8988T (cell line): ENCODE results near the gene EML3.
"Not testable (repeated sequence)": the region's sequence is repeated elsewhere in the genome, so short reads cannot be mapped to it uniquely, and the experiment has no call there.

Experiments used
- DNase-seq: peaks from one replicate; pipeline ENCODE4 v3.0.0; 2011

Gene EML3, protein sequence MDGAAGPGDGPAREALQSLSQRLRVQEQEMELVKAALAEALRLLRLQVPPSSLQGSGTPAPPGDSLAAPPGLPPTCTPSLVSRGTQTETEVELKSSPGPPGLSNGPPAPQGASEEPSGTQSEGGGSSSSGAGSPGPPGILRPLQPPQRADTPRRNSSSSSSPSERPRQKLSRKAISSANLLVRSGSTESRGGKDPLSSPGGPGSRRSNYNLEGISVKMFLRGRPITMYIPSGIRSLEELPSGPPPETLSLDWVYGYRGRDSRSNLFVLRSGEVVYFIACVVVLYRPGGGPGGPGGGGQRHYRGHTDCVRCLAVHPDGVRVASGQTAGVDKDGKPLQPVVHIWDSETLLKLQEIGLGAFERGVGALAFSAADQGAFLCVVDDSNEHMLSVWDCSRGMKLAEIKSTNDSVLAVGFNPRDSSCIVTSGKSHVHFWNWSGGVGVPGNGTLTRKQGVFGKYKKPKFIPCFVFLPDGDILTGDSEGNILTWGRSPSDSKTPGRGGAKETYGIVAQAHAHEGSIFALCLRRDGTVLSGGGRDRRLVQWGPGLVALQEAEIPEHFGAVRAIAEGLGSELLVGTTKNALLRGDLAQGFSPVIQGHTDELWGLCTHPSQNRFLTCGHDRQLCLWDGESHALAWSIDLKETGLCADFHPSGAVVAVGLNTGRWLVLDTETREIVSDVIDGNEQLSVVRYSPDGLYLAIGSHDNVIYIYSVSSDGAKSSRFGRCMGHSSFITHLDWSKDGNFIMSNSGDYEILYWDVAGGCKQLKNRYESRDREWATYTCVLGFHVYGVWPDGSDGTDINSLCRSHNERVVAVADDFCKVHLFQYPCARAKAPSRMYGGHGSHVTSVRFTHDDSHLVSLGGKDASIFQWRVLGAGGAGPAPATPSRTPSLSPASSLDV

DNA sequence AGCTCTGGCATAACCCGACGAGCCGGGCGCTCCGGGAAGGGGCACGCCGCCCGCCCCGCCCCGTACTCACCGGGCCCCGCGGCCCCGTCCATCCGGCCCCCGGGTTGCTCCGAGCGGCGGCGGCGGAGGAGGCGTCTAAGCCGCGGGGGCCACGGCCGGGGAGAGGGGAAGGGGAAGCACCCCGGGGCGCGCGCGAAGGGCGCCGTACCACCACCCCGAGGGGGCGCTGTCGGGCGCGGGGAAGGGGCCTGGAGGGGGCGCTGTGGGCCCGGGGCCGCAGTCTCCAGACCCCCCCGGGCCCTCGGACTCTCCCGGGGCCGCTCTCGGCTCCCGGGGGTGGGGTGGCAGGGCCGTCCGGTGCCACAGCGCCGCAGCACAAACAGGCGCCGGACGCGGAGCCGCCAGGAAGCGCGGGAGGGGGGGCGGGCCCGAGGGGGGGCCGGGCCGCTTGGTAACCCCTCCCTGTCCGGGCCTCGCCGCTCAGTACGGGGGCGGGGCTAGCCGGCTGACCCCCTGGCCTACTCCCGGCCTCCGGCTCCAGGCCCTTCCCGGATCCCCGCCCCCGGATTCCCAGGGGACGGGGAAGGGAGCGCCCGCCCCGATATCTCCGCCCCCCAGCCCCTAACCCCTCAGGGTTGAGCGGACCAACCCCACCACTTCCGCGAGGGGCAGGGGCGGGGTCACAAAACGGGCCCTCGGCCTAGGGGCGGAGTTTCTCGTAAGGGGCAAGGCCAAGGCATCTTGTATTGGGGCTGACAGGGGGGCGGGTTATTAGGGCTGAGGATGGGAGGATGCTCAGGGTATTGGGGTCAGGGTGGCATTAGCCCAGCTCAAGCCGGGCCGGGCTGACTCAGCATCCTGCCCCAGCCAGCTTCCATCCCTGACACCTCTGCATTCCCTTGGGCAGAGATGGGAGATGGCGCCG lies at the start of gene EML3, which contains the start of gene ROM1:
Gene EML3, minus strand, starts transcription at position 410 of the 925 bp plus-strand sequence. Its CDS starts 318 bp downstream, at position 92.
Gene ROM1, plus strand, starts transcription at position 892 of the 925 bp plus-strand sequence. Its CDS starts 25 bp downstream, at position 917.
- DNase-seq = peak; percentile 93

DNA sequence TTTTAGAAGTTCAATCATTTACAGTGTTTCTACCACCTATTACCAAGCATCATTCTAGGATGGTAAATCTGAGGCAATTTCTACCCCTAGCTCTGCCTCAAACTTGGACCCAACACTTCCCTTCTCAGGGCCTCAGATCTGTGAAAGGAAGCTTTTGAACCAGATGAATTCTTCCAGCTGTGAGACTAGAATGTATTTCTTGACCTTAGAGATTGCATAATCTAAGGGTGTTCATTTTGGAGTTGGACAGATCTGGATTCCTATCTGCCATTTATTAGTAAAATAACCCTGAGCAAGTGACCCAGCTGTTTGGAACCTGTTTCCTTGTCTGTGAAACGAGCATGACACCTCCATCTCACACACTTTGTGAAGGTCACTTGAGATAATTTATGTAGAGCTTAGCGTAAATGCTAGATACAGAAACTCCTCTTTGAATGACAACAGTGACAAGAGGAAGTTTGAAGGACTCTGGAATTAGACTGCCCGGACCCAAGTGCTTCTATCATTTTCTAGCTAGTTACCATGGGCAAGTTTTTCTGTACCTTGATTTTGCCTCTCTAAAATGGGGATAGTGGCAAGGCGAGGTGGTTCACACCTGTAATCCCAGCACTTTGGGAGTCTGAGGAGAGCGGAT lies 44.3 kb upstream of the EML3 start:
- DNase-seq = no peak

DNA sequence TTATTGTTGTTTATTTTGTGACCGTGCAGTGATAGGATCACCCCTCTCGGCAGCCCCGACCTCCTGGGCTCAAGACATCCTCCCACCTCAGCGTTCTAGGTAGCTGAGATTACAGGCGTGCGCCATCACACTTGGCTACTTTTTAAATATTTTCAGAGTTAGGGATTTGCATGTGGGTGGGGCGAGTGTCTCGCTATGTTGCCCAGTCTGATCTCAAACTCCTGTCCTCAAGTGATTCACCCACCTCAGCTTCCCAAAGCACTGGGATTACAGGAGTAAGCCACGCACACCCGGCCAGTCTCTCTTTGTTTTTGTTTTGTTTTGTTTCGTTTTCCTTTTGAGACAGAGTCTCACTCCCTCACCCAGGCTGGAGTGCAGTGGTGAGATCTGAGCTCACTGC lies 41.7 kb upstream of the EML3 start:
- DNase-seq = no peak

DNA sequence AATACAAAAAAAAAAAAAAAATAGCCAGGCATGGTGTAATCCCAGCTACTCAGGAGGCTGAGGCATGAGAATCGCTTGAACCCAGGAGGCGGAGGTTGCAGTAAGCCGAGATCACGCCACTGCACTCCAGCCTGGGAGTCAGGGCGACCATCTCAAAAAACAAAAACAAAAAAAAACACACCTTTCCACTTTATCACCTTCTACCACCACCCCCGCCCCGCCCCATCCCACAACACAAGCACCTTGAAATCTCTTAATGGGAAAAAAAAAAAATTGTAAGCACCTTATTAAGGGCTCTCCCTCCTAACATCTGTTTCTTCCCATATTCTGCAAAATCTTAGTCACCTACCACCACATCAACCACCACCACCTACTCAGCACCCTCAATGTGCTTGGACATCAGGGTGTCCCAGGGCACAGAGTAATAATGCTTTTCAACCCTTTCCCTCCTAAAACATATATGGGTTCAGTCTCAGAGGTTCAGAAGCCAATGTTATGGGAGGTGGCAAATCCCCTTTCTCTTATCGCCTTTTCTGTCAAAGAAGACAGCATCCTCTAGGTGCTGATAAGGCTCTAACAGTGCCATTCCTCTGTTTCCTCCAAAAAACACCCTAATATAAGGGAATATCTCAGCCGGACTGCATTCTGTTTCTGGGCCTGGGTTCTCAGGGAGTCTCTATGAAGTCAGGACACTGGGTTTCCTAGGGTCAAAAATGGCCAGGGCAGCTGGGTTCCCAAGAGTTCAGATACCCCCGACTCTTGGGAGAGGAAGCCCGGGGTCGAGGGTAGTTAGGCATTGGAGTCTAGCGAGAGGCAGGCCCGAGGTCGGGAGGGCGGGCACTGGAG lies 39.8 kb upstream of the EML3 start:
- no peak for DNase-seq

DNA sequence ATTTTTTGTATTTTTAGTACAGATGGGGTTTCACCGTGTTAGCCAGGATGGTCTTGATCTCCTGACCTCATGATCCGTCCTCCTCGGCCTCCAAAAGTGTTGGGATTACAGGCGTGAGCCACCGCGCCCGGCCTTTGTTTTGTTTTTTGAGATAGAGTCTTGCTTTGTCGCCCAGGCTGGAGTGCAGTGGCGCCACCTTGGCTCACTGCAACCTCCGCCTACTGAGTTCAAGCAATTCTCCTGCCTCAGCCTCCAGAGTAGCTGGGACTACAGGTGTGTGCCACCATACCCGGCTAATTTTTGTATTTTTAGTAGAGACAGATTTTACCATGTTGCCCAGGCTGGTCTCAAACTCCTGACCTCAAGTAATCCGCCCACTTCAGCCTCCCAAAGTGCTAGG lies 37.7 kb upstream of the EML3 start:
- not testable (repeated sequence) for DNase-seq

DNA sequence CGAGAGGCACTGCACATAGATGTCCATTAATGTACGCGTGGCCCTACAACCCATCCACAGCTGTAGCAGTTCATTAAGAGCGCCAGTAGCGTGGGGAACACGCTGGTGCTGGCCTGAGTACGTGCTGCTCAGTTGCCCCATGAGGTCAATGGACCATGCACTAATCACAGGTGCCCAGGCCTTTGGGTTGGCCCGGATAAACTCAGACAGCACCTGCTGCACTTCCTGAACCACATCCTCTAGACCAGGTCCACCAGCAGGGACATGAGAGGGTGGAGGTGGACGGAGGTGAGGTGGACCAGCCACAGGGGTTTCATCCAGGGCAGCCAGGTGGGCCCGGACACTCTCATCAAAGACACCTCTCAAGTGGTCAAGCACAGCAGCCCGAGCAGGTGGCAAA lies 36.9 kb upstream of the EML3 start:
- DNase-seq = no peak

DNA sequence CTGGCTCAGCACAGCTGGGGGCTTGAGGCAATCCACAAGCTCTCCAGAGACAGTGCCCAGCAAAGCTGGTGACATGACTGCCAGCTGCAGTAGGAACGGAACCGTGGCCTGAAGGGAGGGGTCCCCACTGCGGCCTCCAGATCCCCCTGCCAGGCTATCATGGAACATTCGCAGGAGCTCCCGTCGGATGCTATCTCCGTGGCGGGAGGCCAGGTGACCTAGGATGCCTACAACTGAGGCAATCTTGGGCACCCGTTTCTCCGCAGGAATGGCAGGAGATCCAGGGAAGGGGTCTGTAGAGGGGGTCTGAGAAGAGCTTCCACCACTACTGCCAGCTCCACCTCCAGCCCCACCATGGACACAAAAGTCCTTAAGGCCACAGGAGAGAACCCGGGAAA lies 36.4 kb upstream of the EML3 start:
- no peak for DNase-seq

DNA sequence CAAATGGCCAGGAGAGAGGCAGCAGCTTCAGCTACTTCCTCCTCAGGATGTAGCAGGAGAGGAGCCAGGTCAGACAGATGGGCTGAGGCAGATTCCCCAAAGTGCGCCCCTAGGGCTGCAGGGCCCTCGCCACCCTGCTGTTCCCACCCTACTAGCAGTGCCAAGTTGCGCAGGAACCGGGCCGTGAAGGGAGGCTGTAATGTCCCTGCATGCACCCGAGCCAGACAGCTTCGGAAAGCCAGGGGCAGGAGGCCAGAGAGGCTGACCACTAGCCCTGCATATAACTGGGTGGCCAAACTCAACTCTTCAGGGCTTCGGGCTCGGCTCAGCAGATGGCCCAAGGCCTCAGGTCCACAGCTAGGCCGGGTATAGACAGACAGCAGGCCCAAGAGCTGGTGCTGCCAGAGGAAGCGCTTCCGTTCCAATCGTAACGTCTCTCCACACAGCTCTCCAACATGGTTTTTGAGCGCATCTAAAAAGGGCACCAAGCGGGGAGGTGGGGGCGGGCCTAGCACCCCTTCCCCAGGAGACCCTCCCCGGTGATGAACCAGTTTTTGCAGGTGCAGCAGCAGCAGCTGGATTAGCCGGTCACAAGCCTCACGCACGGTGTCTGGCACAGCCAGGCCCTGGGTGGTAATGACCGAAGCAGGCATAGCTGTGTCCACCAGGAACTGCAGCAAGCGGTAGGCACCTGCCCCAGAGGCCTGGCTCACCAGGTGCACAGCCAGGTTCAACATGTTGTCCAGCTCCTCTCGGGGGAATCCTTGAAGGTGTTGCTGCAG lies 35.8 kb upstream of the EML3 start:
- DNase-seq = no peak

DNA sequence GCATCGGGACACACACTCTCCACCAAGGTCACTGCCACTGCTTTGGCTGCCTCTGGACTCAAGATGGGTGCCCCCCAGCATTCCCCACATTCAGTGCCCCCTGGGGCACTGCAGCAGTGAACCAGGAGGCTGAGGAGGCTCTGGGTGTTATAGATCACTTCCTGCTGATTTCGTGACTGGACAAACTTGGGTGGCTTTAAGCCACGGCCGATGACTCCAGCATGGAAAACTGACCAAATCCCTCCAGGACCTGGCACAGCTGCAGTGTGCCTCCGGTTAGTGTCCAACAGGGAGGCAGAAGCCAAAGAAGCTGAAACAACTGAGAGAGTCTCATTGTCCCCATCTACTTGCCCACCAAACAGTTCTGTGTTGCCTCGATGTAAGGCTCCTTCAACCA lies 35.0 kb upstream of the EML3 start:
- no peak for DNase-seq

DNA sequence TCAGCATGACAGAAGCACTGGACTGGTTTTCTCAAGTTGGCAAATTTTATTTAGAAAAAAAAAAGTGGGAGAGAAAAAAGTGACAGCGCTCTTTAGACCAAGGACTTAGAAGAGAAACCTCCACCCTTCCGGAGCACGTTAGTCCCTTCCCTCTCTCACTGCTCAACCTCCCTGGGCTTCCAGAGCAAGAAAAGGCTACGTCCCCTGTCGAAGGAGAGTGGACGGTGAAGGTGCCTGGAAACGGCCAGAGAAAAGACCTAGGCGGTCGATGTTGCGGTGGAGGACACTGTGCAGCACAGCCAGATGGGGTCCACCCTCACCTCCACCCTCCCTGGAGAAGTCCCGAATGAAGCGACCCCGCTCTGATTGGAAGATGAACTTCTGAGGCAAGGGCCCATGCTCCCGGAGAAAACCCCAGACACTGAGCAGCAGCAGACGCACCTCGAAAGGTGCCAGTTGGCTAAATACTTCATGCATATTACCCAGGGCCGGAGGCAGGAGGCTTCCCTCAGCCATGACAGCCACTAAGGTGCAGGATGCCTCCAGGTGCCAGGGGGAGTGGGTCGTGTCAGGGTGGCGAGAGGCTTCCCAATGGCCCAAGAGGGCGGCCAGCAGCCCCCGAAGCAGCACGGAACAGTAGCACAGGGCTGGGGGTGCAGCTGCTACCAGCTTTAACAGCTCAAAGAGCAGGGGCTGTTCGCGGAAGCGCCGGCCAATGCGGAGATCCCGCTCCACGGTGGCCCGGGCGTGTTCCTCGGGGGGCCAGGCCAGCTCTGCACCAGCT lies 34.4 kb upstream of the EML3 start:
- DNase-seq = no peak

DNA sequence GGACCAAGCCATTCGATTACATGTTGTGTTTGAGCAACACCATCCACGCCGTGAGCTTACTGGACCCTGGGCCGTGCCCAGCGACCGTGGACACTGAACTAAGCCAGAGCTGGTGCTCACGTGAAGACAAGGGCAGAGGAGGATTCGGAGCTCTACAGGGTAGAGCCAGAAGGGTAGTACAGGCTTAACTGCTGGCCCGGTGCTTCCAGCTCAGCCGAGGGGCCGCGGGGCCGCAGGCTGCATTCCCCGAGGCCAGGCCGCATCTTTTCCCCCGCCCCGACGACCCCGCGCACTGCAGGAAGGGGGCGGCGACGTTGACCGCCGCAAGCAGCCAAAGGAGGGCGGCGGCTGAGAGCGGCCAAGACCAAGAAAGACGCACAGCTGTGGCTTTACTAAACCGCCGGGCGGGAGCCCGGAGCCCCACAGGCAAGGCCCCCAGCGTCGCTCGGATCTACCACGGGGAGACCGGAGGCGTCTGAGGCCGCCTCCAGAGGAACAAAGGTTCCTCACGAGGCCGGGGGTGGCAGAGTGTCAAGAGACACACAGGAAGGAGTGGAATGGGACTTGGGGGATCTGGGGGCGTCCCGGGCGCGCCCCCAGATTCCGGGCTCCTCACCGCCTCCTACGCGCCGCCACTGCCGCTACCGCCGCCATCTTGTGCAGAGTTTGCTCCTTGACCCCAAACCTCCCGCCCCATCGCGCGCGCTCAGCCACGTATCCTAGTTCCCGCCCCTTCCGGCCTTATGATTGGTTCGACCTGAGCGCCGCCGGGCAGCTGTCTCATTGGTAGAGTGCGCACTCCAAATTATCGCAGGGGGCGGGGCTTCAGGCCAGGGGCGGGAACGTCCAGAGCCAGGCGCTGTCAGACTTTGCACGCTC lies 33.6 kb upstream of the EML3 start, which contains the start of gene GANAB:
Gene GANAB, minus strand, starts transcription at position 668 of the 879 bp plus-strand sequence. Its CDS starts 14 bp downstream, at position 654.
- DNase-seq = peak; percentile 99

DNA sequence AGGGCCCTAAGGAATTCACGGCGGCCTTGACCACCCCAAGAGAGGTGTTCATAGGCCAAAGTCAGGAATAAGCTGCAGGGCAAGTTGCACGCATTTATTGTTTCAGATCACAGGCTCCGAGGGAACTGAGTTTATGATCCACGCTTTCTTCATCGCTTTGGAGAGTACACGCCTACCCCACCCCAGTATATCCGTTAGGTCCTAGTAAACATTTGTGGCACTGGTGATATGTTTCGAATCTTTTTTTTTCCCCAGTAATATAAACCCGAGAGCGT lies 33.0 kb upstream of the EML3 start:
- DNase-seq = no peak

DNA sequence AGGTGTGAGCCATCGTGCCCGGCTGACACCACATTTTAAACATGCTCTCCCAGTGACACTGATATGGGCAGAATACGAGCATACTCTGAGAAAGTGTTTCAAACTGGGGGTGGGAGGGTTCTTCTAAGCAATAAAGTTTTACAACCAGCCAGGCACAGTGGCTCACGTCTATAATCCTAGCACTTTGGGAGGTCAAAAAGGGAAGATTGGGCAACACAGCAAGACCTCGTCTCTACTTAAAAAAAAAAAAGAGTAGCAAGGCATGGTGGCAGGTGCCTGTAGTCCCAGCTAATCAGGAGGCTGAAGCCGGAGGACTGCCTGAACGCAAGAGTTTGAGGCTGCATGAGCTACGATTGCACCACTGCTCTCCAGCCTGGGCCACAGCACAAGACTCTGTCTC lies 31.6 kb upstream of the EML3 start:
- DNase-seq = no peak

DNA sequence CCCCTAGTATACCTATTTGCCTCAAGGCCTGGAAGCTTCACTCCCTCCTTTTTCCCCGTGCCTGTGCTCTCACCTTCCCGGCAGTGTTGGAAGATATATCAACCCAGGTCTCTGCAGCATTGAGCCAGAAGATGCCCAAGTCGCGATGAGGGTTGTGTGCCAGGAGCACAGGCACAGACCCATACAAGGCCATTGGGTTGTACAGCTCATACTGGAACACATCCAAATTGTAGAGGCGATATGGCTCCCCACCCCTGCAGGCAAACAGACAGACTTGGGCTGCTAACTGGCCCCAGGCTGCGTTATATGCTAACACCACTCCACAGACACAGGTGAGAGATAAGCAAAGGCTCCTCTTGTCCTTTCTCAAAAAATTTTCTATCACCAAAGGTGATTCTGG lies 19.9 kb upstream of the EML3 start:
- DNase-seq = no peak

DNA sequence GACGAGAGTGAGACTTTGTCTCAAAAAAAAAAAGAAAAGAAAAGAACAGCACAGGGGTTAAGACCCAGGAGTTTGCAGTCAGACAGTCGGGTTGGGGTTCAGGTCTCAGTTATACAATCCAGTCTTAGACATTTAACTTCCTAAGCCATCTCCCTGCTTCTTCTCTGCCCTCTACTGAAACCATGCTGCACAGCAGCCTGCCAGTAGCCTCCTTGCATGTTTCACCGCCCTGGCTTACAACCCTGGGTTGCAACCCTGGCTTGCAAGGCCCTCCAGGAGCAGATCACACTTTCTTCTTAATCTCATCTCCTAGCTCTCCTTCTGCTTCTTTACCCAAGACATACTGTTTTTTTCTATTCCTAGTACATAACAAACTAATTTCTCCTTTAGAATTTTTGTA lies 15.1 kb upstream of the EML3 start:
- DNase-seq = no peak

DNA sequence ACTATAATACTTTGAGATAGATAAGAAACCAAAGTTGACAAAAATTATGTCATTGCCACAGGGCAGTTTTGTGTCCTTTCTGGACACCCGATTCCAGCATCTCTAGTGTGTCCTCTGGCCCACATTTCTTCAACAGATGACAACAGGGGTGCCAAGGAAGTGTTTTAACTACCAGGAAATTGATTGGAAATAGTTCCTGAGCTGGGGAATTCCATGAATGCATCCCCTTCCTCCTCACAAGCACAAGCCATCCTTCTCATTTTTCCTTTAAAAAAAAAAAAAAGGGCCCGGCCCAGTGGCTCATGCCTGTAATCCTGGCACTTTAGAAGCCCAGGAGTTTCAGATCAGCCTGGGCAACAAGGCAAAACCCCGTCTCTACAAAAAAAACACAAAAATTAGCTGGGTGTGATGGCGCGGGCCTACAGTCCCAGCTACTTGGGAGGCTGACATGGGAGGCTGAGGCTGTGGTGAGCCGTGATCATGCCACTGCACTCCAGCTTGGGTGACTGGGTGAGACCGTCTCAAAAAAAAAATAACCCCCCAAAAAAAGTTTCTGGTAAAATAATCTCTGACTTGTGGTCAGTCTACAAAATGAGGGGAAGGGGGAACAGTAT lies 10.0 kb upstream of the EML3 start:
- DNase-seq = no peak

DNA sequence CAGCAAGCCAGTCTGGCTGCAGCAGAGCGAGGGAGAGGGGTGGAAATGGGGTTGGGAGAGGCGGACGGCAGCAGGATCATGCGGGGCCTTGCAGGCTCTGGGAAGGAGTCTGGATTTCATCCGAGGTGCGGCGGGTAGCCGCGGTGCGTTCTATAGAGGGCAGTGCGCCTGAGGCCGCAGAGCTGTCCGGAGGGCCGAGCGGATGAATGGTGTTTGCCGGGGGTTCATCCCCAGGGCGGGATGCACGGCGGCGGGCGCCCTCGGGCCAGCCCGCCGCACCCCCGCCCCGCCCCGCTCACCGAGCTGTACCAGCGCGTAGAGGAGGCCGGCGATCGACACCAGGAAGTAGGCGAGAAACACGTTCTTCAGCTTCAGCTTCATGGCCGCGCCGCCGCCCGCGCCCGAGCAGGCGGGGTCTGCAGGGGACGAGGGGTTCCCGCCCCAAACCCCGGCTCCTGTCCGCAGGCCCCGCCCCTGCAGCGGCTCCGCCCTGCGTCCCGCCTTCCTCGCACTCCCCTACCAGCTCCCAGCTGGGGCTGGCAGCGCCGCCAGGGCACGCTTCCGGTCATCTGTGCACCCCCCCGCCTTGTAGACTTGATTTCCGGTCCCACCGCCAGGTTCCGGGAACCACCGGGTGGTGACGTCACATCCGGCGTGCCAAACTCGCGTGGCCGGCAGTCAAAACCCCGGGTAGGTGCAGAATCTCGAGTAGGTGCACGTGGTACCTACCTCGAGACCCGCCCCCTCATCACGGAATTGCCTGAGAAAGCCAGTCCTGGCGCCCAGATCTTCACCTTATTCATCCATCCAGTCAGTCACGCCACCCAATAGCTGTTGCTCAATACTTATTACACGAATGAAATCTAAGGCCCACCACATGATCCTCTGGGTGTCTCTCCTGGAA lies 9.2 kb upstream of the EML3 start, which contains the start of gene B3GAT3:
Gene B3GAT3, minus strand, starts transcription at position 420 of the 904 bp plus-strand sequence. Its CDS starts 39 bp downstream, at position 381.
- DNase-seq = peak; percentile 98
